Globus pallidus (tissue), 1 donor: ENCODE data around the gene ZNF500.
A peak's percentile ranks its signal among the peaks of the same experiment; 100 is the strongest.
"Not testable (repeated sequence)": the region's sequence is repeated elsewhere in the genome, so short reads cannot be mapped to it uniquely, and the experiment has no call there.

ENCODE experiments used
- DNase-seq: peaks from one replicate; pipeline ENCODE4 v3.0.0-alpha.2; 2015; ENCODE audit warnings: low spot score

The ZNF500 gene

DNA sequence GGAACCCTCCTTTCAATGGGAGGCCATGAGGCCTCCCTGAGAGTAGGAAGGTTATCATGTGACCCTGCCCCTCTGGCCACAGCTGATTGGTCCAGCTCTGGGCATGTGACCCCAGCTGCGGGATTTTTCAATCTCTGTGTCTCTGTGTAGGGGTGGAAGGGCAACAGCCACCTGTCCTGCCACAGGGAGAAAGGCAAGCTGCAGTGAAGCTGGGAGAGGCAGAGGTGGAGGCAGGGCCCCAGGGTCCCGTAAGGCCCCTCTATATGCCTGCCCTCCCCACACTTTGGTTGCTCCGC is 21.7 kb downstream of the ZNF500 start:
- no peak for DNase-seq

DNA sequence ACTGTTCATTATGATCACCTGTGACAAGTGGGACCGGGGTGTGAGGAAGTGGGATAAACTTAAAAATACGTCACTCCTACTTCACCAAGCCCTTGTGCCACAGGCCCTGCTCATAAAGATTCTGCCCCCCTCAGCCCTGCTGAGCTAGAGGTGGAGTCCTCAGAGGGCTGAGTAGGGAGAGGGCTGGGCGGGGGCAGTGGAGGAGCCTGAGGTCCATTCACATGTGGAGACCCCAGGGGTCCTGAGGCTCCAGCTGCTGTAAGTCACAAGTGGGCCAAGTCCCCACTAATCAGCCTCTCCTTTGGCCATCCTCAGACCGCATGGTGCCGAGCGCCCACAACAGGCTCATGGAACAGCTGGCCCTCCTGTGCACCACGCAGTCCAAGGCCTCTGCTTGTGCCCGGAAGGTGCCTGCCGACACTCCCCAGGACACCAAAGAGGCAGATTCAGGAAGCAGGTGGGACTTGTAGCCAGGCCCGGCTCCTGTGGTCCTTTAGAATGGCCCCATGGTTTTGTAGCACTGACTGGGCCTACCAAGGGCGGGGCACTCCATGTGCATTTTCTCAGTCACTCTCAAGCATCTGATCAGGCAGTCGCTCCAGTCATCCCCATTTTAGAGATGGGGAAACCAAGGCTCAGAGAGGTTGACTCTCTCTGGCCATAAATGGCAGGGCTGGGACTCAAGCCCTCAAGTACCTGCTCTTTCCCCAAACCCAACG is 22.2 kb downstream of the ZNF500 start:
- no peak for DNase-seq

DNA sequence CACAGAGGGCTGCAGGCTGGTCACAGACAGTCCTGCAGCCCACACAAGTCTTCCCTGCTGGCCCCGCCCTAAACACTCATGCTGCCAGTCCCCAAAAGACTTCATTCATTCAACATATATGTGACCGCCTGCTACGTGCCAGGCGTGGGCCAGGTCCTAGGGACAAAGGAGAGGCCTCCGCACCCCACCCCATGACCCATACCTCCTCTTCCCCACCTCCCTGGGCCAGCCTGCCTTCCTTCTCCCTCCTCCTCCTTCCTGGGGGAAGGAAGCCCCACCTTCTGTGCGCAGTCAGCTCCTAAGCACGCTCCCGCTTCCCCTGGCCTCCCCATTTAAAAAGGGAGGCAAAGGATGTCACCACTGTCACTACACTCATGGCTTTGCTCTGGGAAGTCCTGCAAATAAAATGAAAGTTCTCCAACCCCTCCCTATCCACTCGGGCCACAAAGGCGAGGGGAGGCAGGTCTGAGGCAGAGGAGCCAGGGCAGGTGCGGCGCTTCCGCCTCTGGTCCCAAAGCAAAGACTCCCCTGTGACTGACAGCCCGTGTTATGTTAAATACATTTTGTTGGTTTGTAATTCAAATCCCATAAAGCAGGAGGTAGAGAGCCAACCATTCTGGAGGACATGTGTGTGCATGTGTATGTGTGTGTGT is 23.6 kb downstream of the ZNF500 start:
- DNase-seq = no peak

DNA sequence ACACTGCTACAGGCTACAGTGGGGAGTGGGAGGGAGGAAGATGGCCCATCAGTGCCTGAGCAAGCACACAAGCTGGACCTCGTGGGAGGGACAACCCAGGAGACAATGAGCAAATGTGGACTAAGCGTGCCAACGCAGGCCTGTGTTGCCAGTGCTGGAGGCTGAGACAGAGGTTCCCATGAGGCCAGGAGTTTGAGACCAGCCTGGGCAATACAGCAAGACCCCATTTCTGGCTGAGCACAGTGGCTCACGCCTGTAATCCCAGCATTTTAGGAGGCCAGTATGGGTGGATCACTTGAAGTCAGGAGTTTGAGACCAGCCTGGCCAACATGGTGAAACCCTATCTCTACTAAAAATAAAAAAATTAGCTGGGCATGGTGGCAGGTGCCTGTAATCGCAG is 28.6 kb downstream of the ZNF500 start:
- not testable (repeated sequence) for DNase-seq

DNA sequence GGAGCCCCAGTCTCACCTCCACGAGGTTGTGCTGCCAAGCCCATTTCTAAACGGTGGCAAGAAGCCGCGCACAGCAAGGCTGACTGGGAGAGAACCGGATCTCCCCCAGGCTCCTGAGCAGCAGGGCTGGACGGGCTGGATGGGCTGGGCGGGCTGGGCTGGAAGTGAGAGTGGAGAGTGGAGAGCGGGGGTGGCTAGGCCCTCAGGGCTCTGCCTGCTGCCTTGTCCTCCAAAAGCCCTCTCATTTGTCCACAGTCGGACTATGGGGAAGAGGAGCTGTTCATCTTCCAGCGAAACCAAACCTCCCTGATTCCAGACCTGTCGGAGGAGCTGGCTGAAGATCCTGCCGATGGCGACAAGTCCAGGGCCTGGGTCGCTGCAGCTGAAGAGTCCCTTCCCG is 29.4 kb downstream of the ZNF500 start:
- no peak for DNase-seq

DNA sequence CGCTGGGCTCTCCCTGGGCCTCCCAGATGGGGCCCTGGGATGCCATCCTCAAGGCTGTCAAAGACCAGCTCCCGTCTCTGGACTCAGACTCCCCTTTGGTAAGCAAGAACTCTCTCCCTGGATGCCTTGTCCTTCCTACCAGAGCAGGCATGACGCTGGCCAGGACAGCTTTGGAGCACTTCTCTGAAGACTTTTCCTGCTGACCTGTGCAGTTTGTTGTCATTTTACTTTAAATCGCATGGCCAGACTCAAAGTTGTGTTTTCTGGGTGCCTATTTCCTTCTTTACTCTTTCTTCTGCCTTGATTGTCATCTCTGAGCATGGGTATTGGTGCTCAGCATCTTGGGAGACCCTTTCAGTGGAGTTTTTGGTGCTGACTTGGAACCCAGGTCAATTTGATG is 30.4 kb downstream of the ZNF500 start:
- no peak for DNase-seq

DNA sequence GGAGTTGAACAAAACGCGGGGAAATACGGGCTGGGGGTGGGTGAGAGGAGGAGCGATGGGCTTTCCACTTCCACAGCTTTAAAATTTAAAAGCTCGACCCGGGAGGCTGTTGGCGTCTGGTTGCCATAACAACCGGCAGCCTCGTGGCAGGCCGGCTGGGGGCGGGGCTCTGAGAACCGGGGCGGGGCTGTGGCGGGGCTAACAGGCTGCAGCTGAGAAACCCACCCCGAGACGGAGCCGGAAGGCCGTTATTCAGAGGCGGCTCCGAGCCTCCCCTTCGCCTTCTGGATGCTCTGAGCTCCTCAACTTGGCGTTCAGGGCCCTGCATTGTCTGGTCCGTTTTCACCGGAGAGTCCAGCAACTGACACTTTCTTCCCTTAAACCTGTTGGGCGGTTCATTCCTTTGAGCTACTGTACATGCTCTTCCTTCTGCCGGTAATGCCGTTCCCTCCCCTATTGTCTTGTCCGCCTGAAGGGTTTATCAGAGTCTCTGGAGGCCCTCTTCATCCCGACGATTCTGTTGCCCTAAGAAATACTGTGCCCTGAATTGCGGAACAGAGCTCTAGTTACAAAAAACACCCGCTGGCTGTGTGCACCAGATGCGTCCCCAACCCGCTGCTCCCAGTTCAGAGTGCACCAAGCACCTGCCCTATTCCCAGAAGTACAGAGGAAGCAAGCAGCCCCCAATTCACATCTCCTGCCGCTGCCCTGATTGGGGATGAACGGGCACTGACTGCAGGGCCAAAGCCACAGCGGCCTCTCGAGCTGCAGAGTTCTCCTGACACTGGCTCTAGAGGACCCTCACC is 32.0 kb downstream of the ZNF500 start:
- peak; percentile 77 for DNase-seq

DNA sequence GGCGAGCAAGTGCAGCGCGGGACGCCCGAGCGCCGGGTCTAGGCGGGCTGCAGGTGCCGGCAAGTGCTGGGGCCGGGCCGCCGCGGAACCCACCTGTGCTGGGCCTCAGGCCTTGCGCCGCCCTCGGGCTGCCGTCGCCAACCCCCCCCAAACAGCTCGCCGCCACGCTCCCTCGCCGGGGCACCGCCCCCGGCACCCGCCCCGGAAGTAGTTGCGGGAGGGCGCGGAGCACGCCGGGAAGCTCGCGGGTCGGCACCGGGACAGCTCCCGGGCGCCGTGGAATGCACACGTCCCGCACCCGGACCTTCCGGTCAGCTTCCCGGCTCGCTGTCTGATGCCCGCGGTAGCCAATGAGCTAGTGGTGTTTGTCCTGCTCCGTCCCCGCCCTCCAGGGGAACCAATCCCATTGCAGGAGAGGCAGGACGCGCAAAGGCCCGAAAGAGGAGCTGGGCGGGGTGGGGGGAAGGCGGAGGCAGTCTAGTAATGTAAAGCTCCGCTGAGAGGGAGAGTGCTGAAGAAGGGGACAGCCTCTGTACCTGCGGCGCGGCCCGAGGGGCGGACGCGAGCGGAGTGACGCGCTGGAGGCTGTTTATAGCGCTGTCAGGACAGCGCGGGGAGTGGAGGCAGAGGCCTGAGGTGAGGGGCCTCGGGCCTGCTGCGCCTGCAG is 32.8 kb downstream of the ZNF500 start, which contains the start of the genes ANKS3 and DNAAF8:
Gene ANKS3 (minus strand): TSS at position 209 of the 667 bp plus-strand sequence. CDS start 4,122 bp downstream, outside the sequence.
Gene DNAAF8 (plus strand): TSS at position 475 of the 667 bp plus-strand sequence. CDS start 1,978 bp downstream, outside the sequence.
- peak; percentile 97 for DNase-seq

DNA sequence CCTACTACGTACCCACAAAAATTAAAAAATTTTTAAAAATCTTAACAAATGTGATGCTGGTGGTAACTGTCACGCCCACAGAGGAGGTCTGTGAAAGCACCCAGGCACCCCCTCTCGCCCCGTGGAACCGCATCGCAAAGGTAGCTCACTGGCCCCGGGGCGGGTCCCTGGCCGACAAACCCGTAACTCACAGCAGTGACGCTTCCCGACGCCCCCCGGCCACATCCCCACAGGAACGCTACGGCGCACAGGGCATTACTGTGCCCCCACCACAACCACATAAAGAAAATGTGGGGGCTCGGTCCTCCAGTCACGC is 33.3 kb downstream of the ZNF500 start:
- DNase-seq = no peak

DNA sequence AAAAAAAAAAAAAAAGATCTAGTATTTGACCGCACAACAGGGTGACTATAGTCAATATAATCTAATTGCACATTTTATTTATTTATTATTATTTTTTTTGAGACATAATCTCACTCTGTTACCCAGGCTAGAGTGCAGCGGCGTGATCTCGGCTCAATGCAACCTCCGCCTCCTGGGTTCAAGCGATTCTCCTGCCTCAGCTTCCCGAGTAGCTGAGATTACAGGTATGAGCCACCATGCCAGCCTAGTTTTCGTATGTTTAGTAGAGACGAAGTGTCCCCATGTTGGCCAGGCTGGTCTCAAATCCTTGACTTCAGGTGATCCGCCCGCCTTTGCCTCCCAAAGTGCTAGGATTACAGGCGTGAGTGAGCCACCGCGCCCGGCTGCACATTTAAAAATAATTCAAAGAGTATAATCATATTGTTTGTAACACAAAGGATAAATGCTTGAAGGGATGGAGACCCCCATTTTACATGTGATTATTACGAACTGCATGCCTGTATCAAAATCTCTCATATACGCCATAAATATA is 33.7 kb downstream of the ZNF500 start:
- DNase-seq = no peak

DNA sequence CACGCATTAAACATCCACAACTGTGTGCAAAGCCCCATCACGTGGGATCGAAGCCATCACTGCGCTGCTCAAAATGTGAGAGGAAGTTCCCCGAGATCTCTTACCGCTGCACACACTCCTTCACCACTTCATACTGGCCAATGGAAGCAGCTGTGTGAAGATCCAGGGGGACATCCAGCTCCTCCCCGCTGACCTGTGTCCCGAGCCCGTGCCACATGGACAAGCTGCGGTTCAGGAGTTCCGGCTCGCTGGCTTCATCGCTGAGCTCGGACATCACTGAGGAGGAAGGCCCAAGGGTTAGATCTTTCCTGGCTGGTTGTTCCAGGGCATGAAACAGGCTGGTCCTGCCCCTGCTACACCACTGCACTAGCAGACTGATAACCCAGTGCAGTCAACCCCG is 37.1 kb downstream of the ZNF500 start:
- DNase-seq = no peak

DNA sequence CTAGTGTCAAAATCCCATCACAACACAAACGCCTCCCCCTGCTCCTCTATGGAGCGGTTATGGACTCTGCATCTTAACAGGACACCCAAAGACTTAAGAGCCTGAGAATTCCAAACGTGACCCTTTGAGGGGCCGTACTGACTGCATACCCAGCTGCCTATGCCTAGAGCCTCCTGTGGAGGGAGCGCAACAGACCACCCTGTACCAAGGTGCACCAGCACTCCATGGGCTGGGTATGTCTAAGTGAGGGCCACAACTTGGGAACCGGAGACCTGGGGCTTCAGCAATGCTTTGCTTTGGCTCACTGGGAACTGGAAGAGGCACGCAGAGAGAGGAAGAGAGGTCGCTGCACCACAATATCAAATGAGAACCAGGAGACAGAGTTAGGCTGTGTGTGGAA is 38.3 kb downstream of the ZNF500 start:
- no peak for DNase-seq

DNA sequence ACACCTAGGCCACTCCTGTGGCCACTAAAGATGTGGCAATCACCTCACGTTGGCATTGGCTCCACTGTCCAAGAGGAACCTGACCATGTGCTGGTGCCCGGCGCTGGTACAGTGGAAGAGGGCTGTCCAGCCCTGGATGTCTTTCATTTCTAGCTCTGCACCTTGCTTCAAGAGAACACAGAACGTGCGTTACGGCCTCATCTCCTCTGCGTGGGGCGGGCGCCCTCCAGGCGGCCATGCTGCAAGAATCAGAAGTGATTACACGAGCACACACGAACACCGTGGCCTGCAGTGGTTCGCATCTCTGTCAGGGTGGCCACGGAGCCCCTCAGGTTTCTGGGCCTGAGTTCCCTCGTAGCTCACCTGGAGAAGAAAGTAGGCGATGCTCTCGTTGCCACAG is 40.3 kb downstream of the ZNF500 start:
- no peak for DNase-seq

DNA sequence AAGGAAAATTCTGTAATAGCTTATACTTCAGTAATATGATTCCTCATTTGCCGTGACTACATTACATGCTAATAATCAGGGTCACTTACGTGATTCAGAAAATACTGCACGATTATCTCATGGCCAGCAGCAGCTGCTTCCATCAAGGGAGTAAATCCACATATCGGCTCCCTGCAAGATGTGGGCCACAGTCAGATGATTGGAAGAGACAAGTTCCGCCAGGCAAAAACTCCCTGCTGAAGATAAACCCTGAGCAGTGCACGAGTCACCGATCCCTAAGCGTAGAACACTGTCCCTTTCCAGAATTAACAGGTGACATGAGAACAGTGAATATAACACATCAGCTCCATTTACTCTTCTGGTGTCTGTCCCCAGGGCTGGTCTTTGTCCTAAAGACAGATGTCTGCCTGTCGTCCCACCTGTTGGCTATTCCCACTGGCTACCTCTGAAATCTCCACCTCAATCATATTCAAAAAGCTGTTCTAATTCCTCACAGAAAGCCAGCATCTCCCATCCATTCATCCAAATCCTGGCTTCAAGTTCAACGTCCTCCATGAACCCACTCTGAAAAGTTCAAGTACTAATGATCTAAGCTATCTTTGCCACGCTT is 42.2 kb downstream of the ZNF500 start:
- no peak for DNase-seq

DNA sequence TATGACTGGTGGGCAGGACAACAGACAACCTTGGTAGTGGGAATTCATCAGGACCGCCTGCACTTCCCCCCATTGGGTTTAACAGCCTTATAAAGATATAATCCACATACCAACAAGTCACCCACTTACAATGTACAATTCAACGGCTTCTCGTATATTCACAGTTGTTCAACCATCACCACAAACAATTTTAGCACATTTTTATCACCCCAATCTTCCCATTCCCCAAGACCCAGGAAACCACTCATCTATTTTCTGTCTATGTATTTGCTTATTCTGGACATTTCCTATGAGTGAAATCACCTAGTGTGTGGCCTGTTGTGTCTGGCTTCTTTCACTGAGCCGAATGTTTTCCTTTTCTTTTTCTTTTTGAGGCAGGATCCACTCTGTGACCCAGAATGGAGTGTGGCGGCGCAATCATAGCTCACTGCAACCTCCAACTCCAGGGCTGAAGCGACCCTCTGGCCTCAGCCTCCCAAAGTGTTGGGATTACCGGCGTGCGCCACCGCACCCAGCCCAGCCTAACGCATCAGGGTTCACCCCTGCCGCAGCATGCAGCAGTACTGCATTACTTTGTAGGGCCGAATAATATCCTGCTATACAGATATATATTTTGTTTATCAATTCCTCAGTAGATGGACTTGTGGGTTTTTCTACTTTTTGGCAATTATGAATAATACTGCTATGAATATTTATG is 43.7 kb downstream of the ZNF500 start:
- no peak for DNase-seq

DNA sequence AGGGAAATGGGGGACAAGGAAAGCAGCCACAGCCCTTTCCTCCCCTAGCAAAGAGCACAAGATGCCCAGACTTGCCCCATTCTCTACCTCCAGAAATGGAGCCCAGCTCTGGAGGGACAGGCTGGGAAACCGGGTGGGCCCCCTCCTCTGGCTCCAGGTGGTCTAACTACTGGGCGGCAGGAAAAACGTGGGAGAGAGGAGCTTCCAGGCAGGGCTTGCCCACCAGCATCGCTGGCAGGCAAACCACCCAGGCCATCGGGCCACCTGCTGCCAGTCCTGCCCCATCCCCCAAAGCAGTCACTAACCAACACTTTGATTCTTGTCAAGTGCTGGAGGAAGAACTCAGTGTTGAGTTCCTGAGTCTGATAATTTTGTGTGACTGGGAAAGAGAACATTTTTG is 48.5 kb downstream of the ZNF500 start:
- no peak for DNase-seq

DNA sequence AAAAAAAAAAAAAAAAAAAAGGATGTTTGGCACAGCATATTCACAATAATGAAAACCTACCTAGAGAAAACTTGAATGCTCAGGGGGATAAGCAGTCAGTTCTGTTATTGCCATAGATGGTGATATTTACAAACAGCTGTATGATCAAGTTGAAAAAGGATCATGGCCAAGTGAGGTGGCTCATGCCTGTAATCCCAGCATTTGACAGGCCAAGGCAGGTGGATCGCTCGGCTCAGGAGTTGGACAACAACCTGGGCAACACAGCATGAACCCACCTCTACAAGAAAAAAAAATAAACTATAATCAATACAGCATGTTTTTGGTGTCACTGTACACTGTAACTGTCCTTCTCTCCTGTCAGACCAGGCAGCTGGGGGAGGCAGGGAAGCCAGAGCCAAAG is 52.0 kb downstream of the ZNF500 start:
- no peak for DNase-seq

DNA sequence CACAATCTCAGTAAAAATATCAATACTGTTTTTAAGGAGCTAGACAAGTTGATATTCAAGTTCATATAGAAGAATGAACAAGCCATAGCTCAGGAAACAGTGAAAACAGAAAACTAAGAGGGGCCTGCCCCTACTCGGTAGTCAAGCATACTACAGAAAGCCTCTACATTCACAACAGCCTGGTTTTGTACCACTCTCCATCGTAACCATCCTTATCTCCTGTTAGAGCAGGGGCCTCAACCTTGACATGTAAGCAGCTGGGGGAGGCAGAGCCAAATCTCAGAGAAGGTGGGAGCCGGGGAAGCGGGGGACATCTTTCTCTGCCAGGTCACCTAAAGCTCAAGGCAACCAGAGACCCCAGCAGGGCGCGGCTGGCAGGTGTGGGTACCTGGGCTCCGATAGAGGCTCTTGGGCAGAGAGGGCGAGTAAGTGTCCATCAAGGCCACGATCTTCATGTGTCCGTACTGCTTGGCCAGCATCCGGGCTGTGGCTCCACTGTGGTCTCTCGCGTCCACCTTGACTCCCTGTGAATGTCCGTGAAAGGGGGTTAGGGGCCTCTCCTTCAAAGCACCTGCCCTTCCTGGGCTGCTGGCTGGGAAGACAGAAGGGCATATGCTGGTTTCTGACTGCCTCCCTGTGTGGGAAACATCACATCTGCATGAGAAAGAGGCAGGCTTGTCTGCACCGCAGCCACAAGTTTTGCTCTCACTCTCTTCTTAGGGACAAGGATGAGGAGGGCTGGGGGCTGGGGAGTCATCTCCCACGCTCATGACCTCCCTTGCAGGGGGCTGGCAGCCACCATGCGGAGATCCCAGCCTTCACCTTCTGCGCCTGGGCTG is 53.1 kb downstream of the ZNF500 start:
- DNase-seq = no peak

DNA sequence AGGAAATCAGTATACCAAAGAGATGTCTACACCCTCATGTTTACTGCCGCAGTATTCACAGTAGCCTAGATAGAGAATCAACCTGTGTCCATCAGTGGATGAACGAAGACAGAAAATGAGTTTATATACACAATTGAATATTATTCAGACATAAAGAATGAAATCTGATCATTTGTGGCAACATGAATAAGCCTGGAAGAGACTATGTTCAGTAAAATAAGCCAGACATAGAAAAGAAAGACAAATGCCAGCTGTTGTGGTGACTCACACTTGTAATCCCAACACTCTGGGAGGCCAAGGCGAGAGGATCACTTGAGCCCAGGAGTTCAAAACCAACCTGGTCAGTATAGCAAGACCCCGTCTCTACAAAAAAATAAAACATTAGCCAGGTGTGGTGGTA is 57.5 kb downstream of the ZNF500 start:
- DNase-seq = no peak

DNA sequence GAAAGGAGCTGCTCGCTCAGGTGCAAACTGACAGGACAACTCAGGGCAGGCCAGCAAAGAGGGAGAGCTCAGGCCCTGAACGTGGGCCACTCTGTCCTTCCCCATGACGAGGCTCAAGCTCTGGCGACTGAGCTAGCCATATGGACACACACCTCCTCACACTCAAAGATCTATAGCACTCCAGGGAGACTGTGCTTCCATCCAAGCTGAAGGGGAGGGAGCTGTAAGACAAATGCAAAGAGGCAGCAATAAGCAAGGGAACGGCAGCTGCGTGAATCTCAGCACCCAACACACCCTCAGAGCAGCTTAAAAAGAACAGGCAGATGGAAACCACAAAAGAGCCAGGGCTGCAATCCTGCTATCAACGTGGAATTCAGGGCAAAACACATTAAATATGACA is 60.1 kb downstream of the ZNF500 start:
- DNase-seq = no peak
